Nephron progenitor cell (in vitro differentiated cells): ENCODE measurements around the gene LRCH3.
"Not testable (repeated sequence)": the region's sequence is repeated elsewhere in the genome, so short reads cannot be mapped to it uniquely, and the experiment has no call there.

Source experiments
- DNase-seq: peaks from one replicate; pipeline ENCODE4 v3.0.0; 2021
- H3K27ac Mint-ChIP-seq: 2 replicates; pipeline ENCODE4 v1.8.0; 2021; ENCODE audit warnings: mild to moderate bottlenecking, moderate library complexity, mixed read lengths
- H3K27me3 Mint-ChIP-seq: 2 replicates; pipeline ENCODE4 v1.8.0; 2021; ENCODE audit warnings: mild to moderate bottlenecking, low read depth, mixed read lengths; ENCODE audit not compliant: poor library complexity
- H3K36me3 Mint-ChIP-seq: 2 replicates; pipeline ENCODE4 v1.8.0; 2021; ENCODE audit warnings: low read depth, mixed read lengths
- H3K4me1 Mint-ChIP-seq: 2 replicates; pipeline ENCODE4 v1.8.0; 2021; ENCODE audit warnings: mixed read lengths
- H3K4me3 Mint-ChIP-seq: 2 replicates; pipeline ENCODE4 v1.8.0; 2021; ENCODE audit warnings: mild to moderate bottlenecking, moderate library complexity, mixed read lengths
- H3K9me3 Mint-ChIP-seq: 2 replicates; pipeline ENCODE4 v1.8.0; 2021; ENCODE audit warnings: mild to moderate bottlenecking, moderate library complexity, mixed read lengths
- TF ChIP-seq, protein P1 (sequence below): fragments of 200-600 bp; sonication (generic); IDR thresholded peaks from 2 replicates; pipeline ENCODE4 v1.5.0; 2021; ENCODE audit warnings: antibody characterized with exemption

Gene LRCH3

DNA sequence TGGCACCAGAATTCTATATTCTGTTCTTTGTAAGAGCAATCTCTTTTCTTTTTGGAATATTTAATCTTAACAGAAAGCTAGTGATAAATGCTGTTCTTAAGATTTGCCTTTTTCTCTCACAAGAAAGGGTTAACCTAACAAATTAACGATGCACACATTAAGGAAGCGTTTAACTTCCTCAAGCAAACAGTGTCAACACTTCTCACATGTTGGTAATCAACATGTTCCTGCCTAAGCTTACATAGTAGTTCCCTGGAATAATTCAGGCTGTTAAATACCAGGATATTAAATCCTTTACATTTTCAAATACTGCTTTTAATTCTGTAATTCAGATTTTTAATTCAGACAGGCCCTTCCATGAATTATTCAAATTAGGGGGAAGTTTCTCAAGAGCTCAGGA, 91.5 kb downstream of the LRCH3 start:
- H3K27ac Mint-ChIP-seq = no peak overlapping the region
- no peak overlapping the region for H3K4me3 Mint-ChIP-seq
- H3K27me3 Mint-ChIP-seq = no peaks in the 10 kb centered on the region
- H3K36me3 Mint-ChIP-seq = peaks cover 74% of the 10 kb centered on the region
- H3K9me3 Mint-ChIP-seq = no peaks in the 10 kb centered on the region
- TF ChIP-seq, protein P1, sequence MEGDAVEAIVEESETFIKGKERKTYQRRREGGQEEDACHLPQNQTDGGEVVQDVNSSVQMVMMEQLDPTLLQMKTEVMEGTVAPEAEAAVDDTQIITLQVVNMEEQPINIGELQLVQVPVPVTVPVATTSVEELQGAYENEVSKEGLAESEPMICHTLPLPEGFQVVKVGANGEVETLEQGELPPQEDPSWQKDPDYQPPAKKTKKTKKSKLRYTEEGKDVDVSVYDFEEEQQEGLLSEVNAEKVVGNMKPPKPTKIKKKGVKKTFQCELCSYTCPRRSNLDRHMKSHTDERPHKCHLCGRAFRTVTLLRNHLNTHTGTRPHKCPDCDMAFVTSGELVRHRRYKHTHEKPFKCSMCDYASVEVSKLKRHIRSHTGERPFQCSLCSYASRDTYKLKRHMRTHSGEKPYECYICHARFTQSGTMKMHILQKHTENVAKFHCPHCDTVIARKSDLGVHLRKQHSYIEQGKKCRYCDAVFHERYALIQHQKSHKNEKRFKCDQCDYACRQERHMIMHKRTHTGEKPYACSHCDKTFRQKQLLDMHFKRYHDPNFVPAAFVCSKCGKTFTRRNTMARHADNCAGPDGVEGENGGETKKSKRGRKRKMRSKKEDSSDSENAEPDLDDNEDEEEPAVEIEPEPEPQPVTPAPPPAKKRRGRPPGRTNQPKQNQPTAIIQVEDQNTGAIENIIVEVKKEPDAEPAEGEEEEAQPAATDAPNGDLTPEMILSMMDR = no peak
- DNase-seq = no peak
- H3K4me1 Mint-ChIP-seq = peaks cover 18% of the 10 kb centered on the region

DNA sequence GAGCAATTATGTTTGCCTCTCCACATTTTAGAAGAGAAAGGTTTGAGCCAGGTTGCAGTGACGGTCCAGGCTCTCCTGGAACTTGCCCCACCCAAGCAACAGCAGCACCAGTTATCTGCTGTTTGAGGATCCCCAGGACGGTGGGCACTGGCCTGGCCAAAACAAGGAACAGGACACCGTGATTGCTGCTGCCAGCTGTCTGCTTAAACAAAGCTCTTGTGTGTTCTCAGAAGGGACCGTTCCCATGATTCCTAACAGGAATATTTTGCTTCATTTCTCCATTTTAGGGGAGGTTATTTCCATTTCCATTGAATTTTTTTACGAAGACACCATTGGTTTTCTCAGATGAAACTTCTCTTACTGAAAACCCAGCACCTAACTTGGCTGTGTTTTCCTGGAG, 92.5 kb downstream of the LRCH3 start:
- no peak overlapping the region for H3K4me3 Mint-ChIP-seq
- no peaks in the 10 kb centered on the region for H3K27me3 Mint-ChIP-seq
- peaks cover 64% of the 10 kb centered on the region for H3K36me3 Mint-ChIP-seq
- no peak for DNase-seq
- TF ChIP-seq, protein P1 = no peak
- H3K27ac Mint-ChIP-seq = peak overlapping the region; percentile 30
- H3K9me3 Mint-ChIP-seq = no peaks in the 10 kb centered on the region
- H3K4me1 Mint-ChIP-seq = peaks cover 18% of the 10 kb centered on the region

DNA sequence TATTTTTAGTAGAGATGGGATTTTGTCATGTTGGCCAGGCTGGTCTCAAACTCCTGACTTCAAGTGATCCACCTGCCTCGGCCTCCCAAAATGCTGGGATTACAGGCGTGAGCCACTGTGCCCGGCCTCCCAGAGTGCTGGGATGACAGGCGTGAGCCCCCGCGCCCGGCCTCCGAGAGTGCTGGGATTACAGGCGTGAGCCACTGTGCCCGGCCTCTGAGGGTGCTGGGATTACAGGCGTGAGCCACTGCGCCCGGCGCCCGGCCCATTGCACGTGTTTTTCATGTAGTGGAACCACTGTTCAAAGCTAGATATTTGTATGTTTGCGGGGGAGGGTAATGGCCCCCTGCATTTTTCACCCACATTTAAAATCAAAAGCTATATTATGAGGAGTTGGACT, 93.3 kb downstream of the LRCH3 start:
- H3K4me3 Mint-ChIP-seq, H3K27me3 Mint-ChIP-seq, H3K27ac Mint-ChIP-seq, DNase-seq, H3K9me3 Mint-ChIP-seq: not testable (repeated sequence)
- peaks cover 57% of the 10 kb centered on the region for H3K36me3 Mint-ChIP-seq
- H3K4me1 Mint-ChIP-seq = peaks cover 18% of the 10 kb centered on the region

DNA sequence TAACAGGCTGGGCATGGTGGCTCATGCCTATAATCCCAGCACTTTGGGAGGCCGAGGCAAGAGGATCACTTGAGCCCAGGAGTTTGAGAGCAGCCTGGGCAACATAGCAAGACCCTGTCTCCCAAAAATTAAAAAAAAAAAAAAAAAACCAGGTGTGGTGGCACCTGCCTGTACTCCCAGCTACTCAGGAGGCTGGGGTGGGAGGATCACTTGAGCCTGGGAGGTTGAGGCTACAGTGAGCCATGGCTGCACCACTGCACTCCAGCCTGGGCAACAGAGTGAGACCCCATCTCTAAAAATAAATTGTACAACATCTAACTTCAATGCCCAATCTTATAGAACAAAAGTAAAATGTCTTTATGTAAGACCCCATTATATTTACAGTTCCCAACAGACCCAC, 95.0 kb downstream of the LRCH3 start:
- H3K9me3 Mint-ChIP-seq, H3K27ac Mint-ChIP-seq, H3K4me3 Mint-ChIP-seq, DNase-seq, H3K27me3 Mint-ChIP-seq: not testable (repeated sequence)
- Mint-ChIP-seq H3K4me1 (peaks cover 11% of the 10 kb centered on the region), H3K36me3 (peaks cover 41% of the 10 kb centered on the region)

DNA sequence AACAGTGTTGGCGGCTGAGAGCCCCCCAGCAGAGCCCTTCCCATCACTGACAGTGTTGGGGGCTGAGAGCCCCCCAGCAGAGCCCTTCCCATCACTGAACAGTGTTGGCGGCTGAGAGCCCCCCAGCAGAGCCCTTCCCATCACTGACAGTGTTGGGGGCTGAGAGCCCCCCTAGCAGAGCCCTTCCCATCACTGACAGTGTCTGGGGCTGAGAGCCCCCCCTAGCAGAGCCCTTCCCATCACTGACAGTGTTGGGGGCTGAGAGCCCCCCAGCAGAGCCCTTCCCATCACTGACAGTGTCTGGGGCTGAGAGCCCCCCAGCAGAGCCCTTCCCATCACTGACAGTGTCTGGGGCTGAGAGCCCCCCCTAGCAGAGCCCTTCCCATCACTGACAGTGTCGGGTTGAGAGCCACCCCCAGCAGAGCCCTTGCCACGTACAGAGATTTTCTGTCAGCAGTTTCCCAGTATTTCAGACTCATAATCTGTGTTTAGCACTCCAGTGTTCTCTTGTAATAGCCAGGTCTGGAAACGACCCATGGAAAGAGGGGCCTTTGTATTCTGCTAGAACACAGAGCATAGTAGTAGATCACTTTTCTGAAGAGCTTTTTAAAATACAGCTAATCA, 96.5 kb downstream of the LRCH3 start:
- H3K36me3 Mint-ChIP-seq = peaks cover 31% of the 10 kb centered on the region
- H3K4me3 Mint-ChIP-seq, H3K27me3 Mint-ChIP-seq, H3K4me1 Mint-ChIP-seq, H3K9me3 Mint-ChIP-seq, DNase-seq, H3K27ac Mint-ChIP-seq: not testable (repeated sequence)

DNA sequence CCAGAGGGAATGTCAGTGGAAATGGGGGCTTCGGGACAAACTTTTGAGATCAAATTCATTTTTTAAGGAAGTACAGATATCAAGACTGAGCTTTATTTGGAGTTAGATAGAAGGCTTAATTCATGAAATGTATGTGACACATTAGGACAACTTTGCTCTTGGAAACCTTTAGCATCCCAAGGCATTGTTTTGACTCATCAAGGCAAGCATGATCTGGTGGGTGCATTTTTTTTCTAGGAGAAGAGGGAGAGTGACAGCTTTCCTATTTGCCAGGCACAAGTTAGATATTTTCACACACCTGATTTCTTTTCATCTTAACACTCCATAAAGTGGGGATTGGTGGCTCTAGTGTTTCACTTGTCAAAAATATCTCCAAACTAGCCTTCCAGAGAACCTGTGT, 97.5 kb downstream of the LRCH3 start:
- DNase-seq = no peak
- TF ChIP-seq, protein P1 = no peak
- Mint-ChIP-seq H3K27ac (no peak overlapping the region), H3K4me3 (no peak overlapping the region), H3K27me3 (no peaks in the 10 kb centered on the region), H3K4me1 (peaks cover 4% of the 10 kb centered on the region), H3K36me3 (peaks cover 25% of the 10 kb centered on the region), H3K9me3 (no peaks in the 10 kb centered on the region)

DNA sequence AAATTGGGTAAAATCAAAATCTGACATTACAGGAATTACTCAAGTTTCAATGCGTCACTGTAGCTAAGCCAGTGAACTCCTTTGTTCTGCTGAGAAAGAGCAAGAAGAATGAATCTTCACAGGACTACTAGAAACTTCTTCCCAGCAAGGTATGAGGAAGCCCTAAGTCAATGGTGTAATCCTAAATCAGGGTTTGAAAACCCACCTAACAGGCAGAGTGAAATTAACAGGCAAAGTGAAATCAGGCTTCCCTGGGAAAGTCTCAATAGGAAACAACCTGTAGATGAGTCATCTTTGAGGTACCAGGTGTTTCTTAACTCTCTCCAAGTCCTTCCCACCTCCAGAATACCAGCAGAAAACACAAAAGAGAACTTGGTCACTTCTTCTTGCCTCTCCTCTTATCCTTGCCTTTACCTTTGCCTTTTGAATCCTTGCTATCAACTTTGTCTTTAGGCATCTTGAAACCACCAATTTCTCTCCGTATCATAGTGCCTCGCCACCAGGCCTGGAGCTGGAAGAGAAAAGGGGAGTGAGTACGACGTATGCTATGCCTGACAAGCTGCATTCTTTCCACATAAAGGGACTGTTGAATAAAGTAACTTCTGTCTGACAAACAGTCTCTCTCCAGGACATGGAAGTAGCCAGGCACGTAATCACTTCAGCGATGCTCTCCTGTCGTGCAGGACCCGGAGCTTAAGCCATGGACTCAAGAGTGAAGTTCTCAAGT, 98.3 kb downstream of the LRCH3 start:
- Mint-ChIP-seq H3K27ac (peak overlapping the region; percentile 4), H3K36me3 (peaks cover 20% of the 10 kb centered on the region), H3K4me3 (no peak overlapping the region), H3K27me3 (no peaks in the 10 kb centered on the region), H3K4me1 (peaks cover 4% of the 10 kb centered on the region), H3K9me3 (no peaks in the 10 kb centered on the region)
- TF ChIP-seq, protein P1 = no peak
- DNase-seq = no peak
